HG03108 (cell line): ENCODE measurements around the gene PAPOLB.

Experiments used
- ATAC-seq: cut with Tn5 transposase; IDR thresholded peaks from one replicate; pipeline ENCODE4 v1.9.1; 2021; ENCODE audit warnings: moderate library complexity; ENCODE audit not compliant: unreplicated experiment

The PAPOLB gene

DNA sequence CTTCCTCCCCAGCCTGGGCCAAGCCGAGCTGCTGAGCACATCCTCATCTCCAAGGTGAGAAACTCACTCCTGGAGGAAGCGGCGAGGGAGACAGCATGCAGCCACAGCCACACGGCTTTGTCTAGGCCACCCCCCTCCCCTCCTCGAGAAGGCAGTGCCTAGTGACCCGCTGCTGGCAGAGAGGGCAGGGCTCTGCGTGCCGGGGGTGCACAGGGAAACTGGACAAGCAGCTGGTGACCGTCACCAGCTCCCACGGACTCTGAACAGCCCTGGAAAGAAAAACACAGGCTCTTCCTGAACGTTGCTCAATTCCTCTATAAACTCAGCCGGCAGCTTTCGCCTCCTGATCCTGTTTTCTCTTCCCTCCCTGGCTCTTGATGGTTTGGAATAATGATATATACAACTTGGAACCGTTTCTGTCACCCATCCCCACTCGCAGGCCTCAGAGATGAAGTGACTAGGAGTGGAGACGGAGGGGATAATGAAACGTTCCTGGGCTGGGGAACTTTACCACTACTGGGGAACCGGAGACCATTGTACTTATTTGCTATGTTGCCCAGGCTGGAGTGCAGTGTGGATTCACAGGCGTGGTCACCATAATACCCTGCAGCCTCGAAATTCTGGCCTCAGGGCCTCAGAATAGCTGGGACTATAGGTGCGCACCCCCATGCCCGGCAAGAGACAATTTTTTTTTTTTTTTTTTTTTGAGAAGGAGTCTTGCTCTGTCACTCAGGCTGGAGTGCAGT lies 19.3 kb downstream of the PAPOLB start:
- no peak for ATAC-seq

GRCh38 chr7:4841836-4842235 lies 20.0 kb downstream of the PAPOLB start:
- ATAC-seq, result no peak

- no peak for ATAC-seq
Observed at GRCh38 chr7:4841007-4841784, 20.6 kb downstream of the PAPOLB start.

- ATAC-seq, result no peak
Observed at GRCh38 chr7:4840079-4840501, 21.7 kb downstream of the PAPOLB start.

DNA sequence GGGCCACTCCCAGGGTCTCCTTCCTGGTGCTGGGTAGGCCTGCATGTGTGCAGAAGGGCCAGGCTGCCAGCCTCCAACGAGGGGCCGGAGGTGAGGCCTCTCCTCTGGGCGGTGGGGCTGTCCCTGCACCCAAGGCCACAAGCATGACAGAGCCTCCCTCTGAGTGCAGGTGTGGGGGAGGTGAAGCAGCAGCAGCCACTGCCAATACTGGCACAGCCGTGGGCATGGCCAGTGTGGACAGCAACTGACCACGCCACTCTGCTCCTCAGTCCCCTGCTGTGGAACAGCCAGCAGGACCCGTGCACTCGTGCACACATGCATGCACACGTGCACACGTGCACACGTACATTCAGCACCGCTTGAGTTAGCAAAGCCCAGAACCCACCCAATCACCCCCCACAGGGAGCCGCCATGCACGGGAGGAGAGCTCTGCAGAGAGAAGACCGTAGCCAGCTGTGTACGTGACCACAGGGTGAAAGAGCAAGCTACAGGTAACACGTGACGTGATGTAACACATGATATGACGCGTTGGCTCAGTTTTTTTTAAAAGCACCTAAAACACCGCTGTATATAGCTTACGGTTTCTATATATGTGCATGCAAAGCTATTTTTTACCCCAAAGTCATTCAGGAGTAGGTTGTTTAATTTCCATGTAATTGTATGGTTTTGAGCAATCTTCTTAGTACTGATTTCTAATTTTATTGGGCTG lies 23.1 kb downstream of the PAPOLB start:
- no peak for ATAC-seq

- ATAC-seq, result no peak
Observed at GRCh38 chr7:4837803-4838625, 23.8 kb downstream of the PAPOLB start.

- ATAC-seq, result no peak
Observed at GRCh38 chr7:4837041-4837802, 24.6 kb downstream of the PAPOLB start.

GRCh38 chr7:4836206-4836661 lies 25.6 kb downstream of the PAPOLB start:
- ATAC-seq, result no peak

DNA sequence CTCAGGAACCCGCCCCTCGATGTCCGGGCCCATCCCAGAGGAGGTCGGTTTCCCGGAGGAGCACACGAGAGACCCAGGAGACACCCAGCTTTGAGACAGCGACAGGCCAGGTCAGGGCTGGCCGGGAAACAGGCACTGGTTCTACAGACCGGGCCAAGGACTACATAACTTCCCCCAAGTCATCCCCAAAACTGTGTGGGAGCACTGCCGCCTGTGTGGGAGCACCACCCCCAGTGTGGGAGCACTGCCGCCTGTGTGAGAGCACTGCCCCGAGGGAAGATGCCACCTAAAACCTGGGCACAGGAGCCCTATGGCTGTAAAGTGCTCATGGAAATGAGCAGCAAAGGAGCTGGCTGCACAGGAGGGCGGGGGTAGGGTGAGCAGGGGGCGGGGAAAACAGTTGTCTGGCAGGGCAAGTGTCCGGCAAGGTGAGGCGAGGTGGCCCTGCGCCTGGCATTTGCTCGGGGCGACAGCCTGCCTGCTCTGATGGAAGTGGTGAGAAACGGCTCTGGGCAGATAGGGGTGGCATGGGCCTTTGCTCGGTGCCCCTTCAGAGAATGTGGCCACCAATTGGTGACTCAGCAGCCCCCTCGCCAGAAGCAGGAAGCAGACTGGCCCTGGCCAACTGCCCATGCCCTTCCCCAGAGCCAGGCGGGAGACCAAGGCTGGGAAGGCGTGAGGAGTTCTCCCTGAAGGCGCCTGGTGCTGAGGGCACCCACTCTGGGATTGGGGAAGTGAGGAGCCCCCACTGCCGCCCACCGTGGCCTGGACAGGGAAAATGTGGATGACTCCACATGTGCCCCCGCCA lies 26.2 kb downstream of the PAPOLB start:
- no peak for ATAC-seq

- ATAC-seq, result no peak
Observed at GRCh38 chr7:4834601-4835397, 27.0 kb downstream of the PAPOLB start.

- no peak for ATAC-seq
Observed at GRCh38 chr7:4833691-4834600, 27.9 kb downstream of the PAPOLB start.

GRCh38 chr7:4833176-4833575 lies 28.7 kb downstream of the PAPOLB start:
- no peak for ATAC-seq

DNA sequence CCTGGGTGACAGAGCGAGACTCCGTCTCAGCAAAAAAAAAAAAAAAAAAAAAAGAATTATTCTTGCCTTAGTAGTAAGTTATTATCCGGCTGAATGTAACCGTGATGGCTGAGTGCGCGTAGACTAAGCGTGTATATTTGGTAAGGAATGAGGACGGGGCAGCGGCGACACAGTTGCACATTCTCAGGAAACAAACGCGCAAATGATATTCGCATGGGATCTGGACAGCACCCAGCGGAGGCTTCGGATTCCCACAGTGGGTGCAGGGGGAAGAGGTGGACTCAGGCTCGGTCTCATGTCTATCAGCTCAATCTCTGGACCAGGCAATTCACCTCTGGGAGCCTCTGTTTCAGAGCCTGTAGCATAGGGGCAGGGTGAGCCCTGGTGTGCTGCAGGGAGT lies 29.1 kb downstream of the PAPOLB start:
- ATAC-seq, result no peak

- ATAC-seq, result no peak
Observed at GRCh38 chr7:4831723-4832495, 29.9 kb downstream of the PAPOLB start.

DNA sequence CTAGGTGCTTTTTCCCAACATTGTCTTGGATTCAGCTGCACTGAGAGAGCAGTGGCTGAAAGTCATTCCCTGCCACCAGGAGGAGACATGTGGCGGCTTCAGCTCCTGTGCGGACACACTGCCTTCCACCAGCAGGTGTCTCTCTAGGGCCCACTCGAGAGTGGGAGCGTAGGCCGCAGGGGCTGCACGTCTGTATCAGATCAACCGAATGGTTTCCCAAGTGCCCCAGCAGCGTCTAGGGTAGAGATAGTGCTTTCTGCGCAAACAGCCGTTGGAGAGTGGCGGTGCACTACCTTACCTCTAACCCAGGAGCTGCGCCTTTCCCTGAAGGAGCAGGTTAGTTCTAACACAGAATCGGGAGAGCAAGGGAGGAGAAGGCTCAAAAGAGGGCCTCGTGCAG lies 31.7 kb downstream of the PAPOLB start:
- no peak for ATAC-seq

DNA sequence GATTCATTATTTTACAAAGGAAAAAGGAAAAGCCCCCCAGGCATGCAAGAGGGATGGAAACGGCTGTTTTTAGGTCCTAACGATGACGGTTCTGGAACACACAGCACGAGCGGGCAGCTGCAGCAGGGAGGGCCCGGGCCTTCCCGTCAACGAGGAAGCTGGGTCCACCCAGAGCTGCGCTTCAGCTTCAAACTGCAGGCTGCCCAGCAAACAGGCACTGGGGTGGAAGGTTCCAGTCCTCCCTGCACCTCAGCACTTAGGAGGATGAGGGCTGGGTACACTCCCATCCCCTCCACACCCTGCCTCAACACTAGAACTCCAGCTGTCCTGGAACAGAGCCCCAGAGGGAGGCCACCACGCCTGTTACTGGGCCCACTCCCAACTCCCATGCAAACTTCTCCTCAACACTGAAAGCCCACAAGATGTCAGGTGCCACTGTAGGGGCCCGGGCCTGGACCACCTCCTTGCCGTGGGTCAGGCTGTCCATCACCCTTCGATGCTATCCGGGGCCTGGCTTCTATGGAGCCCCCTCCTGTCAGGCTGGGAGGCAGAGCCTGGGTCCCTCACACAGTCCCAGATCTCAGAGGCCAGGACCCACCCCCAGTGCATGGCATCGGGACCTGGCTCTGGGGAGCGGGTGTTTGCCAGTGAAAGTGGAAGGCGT lies 33.0 kb downstream of the PAPOLB start:
- no peak for ATAC-seq
